ENCODE results near the gene SLC35B3. TPM values are rescaled to one million over a fixed set of nuclear protein-coding genes. Genes with fewer than 3 reads are reported as not detected.
A peak's percentile ranks its signal among the peaks of the same experiment; 100 is the strongest.

Gene SLC35B3
- total and polyA plus RNA-seq, 2 of the 8 experiments (the other 6 are each of a cell fraction or from before 2014, with no cell fraction given) = 5.5 to 9.8 TPM

GRCh38 chr6:8383584-8383983 is 51.8 kb downstream of the SLC35B3 start (continued):
- peak; percentile 97 for TF ChIP-seq NANOG (IDR thresholded peaks at IDR 0.05; ENCODE audit: insufficient read depth, low read depth, low read length, poor library complexity, severe bottlenecking)
- TF ChIP-seq PHF8 (conservative IDR thresholded peaks at IDR 0.05; ENCODE audit: low read depth, low read length) = no peak
- no peak for TF ChIP-seq CBX5 (IDR thresholded peaks at IDR 0.05; ENCODE audit: low read depth, low read length)
- TF ChIP-seq CREB1 (IDR thresholded peaks at IDR 0.05) = no peak
- TF ChIP-seq TEAD4 (IDR thresholded peaks at IDR 0.05; ENCODE audit: low read depth, low read length) = peak; percentile 65; the same call in 1 of the 2 replicates
- no peak for TF ChIP-seq CEBPB (IDR thresholded peaks at IDR 0.05; ENCODE audit: low read depth, low read length)
- peak; percentile 55 for TF ChIP-seq CHD7 (IDR thresholded peaks at IDR 0.05; ENCODE audit: insufficient replicate concordance, low read length)
- TF ChIP-seq BACH1 (IDR thresholded peaks at IDR 0.05; ENCODE audit: low read length) = no peak
- TF ChIP-seq SIN3A (conservative IDR thresholded peaks at IDR 0.05 in 1 of 2, IDR thresholded peaks at IDR 0.05 in 1 of 2; ENCODE audit: low read depth in 1 of 2, low read length in 2 of 2) = no peak
- TF ChIP-seq TBP (IDR thresholded peaks at IDR 0.05; ENCODE audit: low read depth, low read length) = no peak

All from H1 (cell line).